K562 (cell line): Measurements from ENCODE around the gene KLK13. TPM values are rescaled to one million over a fixed set of nuclear protein-coding genes. Genes with fewer than 3 reads are reported as not detected.
A peak's percentile ranks its signal among the peaks of the same experiment; 100 is the strongest.

Source experiments
- CBFB ChIP-seq: sonication (generic); formaldehyde crosslinking; IDR thresholded peaks from 2 replicates; pipeline ENCODE4 v1.4.0; 2020; ENCODE audit warnings: mild to moderate bottlenecking, missing genetic modification reagents
- HNRNPL ChIP-seq: fragments of 200-400 bp; formaldehyde crosslinking; IDR thresholded peaks from 2 replicates; pipeline ENCODE4 v1.6.1; 2017; ENCODE audit warnings: low read depth, mild to moderate bottlenecking, low read length
- MECOM ChIP-seq: fragments of 250-450 bp; sonication (Bioruptor Pico); IDR thresholded peaks from 2 replicates; pipeline ENCODE4 v1.8.0; 2022; ENCODE audit warnings: inconsistent platforms
- ZEB2 ChIP-seq: fragments of 450-650 bp; IDR thresholded peaks from 2 replicates; pipeline ENCODE4 v1.6.1; 2016
- ZNF778 ChIP-seq: fragments of 450-650 bp; formaldehyde crosslinking; IDR thresholded peaks from 2 replicates; pipeline ENCODE4 v1.4.0; 2020; ENCODE audit warnings: mild to moderate bottlenecking, moderate library complexity
- ZZZ3 ChIP-seq: fragments of 450-650 bp; IDR thresholded peaks from 2 replicates; pipeline ENCODE4 v1.6.1; 2016; ENCODE audit warnings: antibody characterized with exemption, mild to moderate bottlenecking, moderate library complexity
- polyA plus RNA-seq, 8 experiments: library from polyadenylated mRNA; depleted of rRNA in 4 of 8; stranded (reverse) in 5 of 8; unstranded in 3 of 8; fragments of >200 nt; fragmentation: Nextera tagmentation in 2 of 8; fragmentation: Illumina TruSeq in 1 of 8; extraction: Ambion mirVana in 2 of 8; extraction: Trizol in 1 of 8; gene quantifications; 2 replicates each; pipeline versions ENCODE4 v1.2.1 to v1.2.3, GENCODE V29; 2011 to 2014; ENCODE audit warnings: inconsistent platforms in 1 of 8, missing spikeins in 1 of 8
- total RNA-seq, 7 experiments: library from RNA; depleted of rRNA in 6 of 7; stranded (reverse); fragments of >200 nt in 6 of 7; fragmentation: Illumina TruSeq in 2 of 7; extraction: Trizol in 2 of 7; gene quantifications; 2 replicates each; pipeline versions ENCODE4 v1.2.1 to v1.2.3, GENCODE V29; 2011 to 2021; ENCODE audit warnings: low replicate concordance in 1 of 7
- TF ChIP-seq, protein P1 (sequence below): sonication (generic); formaldehyde crosslinking; IDR thresholded peaks from 2 replicates; pipeline ENCODE4 v1.8.1; 2023; ENCODE audit warnings: mild to moderate bottlenecking, missing genetic modification reagents
- TF ChIP-seq, protein P2 (sequence below): fragments of 250-450 bp; sonication (Bioruptor Pico); IDR thresholded peaks from 2 replicates; pipeline ENCODE4 v1.4.0; 2020
- TF ChIP-seq, protein P3 (sequence below): fragments of 450-650 bp; IDR thresholded peaks from 2 replicates; pipeline ENCODE4 v1.6.1; 2016; ENCODE audit warnings: mild to moderate bottlenecking
- TF ChIP-seq, protein P4 (sequence below): sonication (generic); formaldehyde crosslinking; IDR thresholded peaks from 2 replicates; pipeline ENCODE4 v1.8.0; 2023; ENCODE audit warnings: missing genetic modification reagents, mild to moderate bottlenecking, borderline replicate concordance

The KLK13 gene
- total and polyA plus RNA-seq, 9 of the 15 experiments (the other 6 are each of a cell fraction or from before 2014, with no cell fraction given), result 0.72 to 9.0 (median 2.3) TPM

DNA sequence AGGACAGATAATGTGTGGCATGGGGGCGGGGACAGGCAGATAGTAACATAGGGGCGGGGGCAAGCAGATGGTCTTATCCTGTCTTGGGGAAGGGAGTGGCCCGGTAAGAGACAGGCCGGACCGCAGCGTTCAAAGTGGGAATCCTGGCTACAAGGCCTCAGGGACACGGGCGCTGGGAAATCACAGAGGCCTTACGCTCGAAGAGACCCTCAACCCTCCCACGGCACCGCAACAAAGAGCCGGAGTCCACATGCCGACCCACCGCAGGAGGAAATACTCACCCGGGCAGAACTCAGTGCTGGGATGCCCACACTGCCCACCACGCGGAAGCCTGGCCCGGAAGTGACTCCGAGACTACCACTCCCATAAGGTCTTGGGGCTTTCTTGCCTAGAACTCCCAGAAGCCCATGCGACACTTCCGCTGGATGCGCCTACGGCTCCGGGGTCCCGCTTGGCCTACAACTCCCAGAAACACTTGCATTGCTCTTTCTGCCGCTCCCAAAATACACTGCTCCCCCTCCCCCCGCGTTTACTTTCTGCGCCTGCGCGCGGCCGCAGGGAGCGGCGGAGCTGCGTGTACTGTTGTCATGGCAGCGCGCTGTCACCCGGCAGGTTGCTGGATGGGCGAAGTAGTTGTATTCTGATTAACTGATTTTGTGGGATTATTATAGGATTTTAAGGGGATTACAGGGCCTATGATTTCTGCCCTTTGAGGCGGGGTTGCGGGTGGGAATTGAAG lies 43.3 kb upstream of the KLK13 start, which contains the start of gene CTU1 (continued):
- TF ChIP-seq, protein P1, sequence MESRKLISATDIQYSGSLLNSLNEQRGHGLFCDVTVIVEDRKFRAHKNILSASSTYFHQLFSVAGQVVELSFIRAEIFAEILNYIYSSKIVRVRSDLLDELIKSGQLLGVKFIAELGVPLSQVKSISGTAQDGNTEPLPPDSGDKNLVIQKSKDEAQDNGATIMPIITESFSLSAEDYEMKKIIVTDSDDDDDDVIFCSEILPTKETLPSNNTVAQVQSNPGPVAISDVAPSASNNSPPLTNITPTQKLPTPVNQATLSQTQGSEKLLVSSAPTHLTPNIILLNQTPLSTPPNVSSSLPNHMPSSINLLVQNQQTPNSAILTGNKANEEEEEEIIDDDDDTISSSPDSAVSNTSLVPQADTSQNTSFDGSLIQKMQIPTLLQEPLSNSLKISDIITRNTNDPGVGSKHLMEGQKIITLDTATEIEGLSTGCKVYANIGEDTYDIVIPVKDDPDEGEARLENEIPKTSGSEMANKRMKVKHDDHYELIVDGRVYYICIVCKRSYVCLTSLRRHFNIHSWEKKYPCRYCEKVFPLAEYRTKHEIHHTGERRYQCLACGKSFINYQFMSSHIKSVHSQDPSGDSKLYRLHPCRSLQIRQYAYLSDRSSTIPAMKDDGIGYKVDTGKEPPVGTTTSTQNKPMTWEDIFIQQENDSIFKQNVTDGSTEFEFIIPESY (CRISPR knock-in tag), result no peak
- TF ChIP-seq MECOM, result no peak
- peak; percentile 77 for TF ChIP-seq HNRNPL
- TF ChIP-seq, protein P2, sequence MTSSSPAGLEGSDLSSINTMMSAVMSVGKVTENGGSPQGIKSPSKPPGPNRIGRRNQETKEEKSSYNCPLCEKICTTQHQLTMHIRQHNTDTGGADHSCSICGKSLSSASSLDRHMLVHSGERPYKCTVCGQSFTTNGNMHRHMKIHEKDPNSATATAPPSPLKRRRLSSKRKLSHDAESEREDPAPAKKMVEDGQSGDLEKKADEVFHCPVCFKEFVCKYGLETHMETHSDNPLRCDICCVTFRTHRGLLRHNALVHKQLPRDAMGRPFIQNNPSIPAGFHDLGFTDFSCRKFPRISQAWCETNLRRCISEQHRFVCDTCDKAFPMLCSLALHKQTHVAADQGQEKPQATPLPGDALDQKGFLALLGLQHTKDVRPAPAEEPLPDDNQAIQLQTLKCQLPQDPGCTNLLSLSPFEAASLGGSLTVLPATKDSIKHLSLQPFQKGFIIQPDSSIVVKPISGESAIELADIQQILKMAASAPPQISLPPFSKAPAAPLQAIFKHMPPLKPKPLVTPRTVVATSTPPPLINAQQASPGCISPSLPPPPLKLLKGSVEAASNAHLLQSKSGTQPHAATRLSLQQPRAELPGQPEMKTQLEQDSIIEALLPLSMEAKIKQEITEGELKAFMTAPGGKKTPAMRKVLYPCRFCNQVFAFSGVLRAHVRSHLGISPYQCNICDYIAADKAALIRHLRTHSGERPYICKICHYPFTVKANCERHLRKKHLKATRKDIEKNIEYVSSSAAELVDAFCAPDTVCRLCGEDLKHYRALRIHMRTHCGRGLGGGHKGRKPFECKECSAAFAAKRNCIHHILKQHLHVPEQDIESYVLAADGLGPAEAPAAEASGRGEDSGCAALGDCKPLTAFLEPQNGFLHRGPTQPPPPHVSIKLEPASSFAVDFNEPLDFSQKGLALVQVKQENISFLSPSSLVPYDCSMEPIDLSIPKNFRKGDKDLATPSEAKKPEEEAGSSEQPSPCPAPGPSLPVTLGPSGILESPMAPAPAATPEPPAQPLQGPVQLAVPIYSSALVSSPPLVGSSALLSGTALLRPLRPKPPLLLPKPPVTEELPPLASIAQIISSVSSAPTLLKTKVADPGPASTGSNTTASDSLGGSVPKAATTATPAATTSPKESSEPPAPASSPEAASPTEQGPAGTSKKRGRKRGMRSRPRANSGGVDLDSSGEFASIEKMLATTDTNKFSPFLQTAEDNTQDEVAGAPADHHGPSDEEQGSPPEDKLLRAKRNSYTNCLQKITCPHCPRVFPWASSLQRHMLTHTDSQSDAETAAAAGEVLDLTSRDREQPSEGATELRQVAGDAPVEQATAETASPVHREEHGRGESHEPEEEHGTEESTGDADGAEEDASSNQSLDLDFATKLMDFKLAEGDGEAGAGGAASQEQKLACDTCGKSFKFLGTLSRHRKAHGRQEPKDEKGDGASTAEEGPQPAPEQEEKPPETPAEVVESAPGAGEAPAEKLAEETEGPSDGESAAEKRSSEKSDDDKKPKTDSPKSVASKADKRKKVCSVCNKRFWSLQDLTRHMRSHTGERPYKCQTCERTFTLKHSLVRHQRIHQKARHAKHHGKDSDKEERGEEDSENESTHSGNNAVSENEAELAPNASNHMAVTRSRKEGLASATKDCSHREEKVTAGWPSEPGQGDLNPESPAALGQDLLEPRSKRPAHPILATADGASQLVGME (CRISPR knock-in tag), result no peak
- TF ChIP-seq, protein P3, sequence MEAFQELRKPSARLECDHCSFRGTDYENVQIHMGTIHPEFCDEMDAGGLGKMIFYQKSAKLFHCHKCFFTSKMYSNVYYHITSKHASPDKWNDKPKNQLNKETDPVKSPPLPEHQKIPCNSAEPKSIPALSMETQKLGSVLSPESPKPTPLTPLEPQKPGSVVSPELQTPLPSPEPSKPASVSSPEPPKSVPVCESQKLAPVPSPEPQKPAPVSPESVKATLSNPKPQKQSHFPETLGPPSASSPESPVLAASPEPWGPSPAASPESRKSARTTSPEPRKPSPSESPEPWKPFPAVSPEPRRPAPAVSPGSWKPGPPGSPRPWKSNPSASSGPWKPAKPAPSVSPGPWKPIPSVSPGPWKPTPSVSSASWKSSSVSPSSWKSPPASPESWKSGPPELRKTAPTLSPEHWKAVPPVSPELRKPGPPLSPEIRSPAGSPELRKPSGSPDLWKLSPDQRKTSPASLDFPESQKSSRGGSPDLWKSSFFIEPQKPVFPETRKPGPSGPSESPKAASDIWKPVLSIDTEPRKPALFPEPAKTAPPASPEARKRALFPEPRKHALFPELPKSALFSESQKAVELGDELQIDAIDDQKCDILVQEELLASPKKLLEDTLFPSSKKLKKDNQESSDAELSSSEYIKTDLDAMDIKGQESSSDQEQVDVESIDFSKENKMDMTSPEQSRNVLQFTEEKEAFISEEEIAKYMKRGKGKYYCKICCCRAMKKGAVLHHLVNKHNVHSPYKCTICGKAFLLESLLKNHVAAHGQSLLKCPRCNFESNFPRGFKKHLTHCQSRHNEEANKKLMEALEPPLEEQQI, result no peak
- TF ChIP-seq ZEB2, result no peak
- TF ChIP-seq, protein P4, sequence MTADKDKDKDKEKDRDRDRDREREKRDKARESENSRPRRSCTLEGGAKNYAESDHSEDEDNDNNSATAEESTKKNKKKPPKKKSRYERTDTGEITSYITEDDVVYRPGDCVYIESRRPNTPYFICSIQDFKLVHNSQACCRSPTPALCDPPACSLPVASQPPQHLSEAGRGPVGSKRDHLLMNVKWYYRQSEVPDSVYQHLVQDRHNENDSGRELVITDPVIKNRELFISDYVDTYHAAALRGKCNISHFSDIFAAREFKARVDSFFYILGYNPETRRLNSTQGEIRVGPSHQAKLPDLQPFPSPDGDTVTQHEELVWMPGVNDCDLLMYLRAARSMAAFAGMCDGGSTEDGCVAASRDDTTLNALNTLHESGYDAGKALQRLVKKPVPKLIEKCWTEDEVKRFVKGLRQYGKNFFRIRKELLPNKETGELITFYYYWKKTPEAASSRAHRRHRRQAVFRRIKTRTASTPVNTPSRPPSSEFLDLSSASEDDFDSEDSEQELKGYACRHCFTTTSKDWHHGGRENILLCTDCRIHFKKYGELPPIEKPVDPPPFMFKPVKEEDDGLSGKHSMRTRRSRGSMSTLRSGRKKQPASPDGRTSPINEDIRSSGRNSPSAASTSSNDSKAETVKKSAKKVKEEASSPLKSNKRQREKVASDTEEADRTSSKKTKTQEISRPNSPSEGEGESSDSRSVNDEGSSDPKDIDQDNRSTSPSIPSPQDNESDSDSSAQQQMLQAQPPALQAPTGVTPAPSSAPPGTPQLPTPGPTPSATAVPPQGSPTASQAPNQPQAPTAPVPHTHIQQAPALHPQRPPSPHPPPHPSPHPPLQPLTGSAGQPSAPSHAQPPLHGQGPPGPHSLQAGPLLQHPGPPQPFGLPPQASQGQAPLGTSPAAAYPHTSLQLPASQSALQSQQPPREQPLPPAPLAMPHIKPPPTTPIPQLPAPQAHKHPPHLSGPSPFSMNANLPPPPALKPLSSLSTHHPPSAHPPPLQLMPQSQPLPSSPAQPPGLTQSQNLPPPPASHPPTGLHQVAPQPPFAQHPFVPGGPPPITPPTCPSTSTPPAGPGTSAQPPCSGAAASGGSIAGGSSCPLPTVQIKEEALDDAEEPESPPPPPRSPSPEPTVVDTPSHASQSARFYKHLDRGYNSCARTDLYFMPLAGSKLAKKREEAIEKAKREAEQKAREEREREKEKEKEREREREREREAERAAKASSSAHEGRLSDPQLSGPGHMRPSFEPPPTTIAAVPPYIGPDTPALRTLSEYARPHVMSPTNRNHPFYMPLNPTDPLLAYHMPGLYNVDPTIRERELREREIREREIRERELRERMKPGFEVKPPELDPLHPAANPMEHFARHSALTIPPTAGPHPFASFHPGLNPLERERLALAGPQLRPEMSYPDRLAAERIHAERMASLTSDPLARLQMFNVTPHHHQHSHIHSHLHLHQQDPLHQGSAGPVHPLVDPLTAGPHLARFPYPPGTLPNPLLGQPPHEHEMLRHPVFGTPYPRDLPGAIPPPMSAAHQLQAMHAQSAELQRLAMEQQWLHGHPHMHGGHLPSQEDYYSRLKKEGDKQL (CRISPR knock-in tag), result no peak
- no peak for TF ChIP-seq ZZZ3
- TF ChIP-seq ZNF778 (CRISPR knock-in tag), result no peak
- TF ChIP-seq CBFB (CRISPR knock-in tag), result no peak
